ENCODE measurements around the gene ZNF487. TPM values are rescaled to one million over a fixed set of nuclear protein-coding genes. Genes with fewer than 3 reads are reported as not detected.
"Not testable (repeated sequence)": the region's sequence is repeated elsewhere in the genome, so short reads cannot be mapped to it uniquely, and the experiment has no call there.

ZNF487 gene
- polyA plus RNA-seq, 1 donor from 2014 or later, result 11.8 TPM

DNA sequence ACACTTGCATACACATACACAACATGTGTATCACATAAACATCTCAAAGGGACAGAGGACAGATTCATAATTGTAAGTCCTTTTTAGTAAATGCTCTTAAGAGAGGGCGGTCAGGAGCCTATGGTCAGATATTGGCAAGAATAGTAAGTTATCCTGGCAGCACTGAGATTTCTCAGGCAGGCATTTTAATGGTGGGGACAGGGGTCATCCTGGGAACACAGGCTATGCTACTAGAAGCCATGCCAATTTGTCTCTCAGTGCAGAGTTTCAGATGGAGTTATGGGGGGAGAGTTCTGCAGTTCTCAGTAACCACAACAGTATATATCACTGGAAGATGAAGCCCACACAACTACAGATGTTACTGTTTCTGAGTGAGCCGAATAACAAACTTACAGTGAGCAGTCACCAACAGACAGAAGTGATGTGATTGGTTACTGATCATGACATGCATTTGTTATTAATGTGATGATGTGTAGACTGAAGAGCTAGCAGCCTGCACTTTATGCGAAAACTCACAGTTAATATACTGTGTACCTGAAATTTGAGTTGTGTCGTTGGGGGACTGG, 16.4 kb downstream of the ZNF487 start:
- H3K27ac ChIP-seq (ENCODE audit: low read length), result no peak overlapping the region
- H3K9me3 ChIP-seq (ENCODE audit: low read length), result no peaks in the 10 kb centered on the region

DNA sequence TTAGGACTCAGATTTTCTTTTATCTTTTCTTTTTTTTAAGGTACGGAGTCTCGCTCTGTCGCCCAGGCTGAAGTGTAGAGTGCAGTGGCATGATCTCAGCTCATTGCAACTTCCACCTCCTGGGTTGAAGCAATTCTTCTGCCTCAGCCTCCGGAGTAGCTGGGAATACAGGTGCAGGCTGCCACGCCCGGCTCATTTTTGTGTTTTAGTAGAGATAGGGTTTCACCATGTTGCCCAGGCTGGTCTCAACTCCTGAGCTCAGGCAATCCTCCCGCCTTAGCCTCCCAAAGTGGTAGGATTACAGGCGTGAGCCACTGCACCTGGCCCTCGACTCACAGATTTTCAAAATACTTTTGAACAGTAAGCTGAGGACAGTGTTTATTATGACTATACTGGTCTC, 17.1 kb downstream of the ZNF487 start:
- not testable (repeated sequence) for H3K4me2 ChIP-seq (ENCODE audit: low read length); H3K36me3 ChIP-seq (ENCODE audit: insufficient read depth, low read length); H4K20me1 ChIP-seq (ENCODE audit: insufficient read depth); H3K9me3 ChIP-seq (ENCODE audit: low read length); H3K27me3 ChIP-seq (ENCODE audit: insufficient read depth, low read depth, low read length); H3F3A ChIP-seq (ENCODE audit: insufficient read depth, low read length, poor library complexity, severe bottlenecking); H3K9ac ChIP-seq (ENCODE audit: low read length); H2AFZ ChIP-seq (ENCODE audit: low read depth, low read length); H3K79me2 ChIP-seq (replicated peaks; ENCODE audit: insufficient read depth, low read length); H3K27ac ChIP-seq (ENCODE audit: low read length); H3K4me3 ChIP-seq (ENCODE audit: low read length); H3K9me2 ChIP-seq (ENCODE audit: insufficient read depth, low read length)

More for the DNA sequence above, 16.4 kb downstream of the ZNF487 start:
- no peak for TF ChIP-seq TAF1 (IDR thresholded peaks at IDR 0.05; ENCODE audit: low read depth)
- TF ChIP-seq SMC3 (conservative IDR thresholded peaks at IDR 0.05; ENCODE audit: poor library complexity), result no peak
- no peak for TF ChIP-seq MXI1 (conservative IDR thresholded peaks at IDR 0.05; ENCODE audit: poor library complexity, severe bottlenecking)
- TF ChIP-seq EP300 (conservative IDR thresholded peaks at IDR 0.05; ENCODE audit: poor library complexity, severe bottlenecking), result no peak
- no peak for TF ChIP-seq POLR2AphosphoS5 (IDR thresholded peaks at IDR 0.05)
- TF ChIP-seq, protein P1, sequence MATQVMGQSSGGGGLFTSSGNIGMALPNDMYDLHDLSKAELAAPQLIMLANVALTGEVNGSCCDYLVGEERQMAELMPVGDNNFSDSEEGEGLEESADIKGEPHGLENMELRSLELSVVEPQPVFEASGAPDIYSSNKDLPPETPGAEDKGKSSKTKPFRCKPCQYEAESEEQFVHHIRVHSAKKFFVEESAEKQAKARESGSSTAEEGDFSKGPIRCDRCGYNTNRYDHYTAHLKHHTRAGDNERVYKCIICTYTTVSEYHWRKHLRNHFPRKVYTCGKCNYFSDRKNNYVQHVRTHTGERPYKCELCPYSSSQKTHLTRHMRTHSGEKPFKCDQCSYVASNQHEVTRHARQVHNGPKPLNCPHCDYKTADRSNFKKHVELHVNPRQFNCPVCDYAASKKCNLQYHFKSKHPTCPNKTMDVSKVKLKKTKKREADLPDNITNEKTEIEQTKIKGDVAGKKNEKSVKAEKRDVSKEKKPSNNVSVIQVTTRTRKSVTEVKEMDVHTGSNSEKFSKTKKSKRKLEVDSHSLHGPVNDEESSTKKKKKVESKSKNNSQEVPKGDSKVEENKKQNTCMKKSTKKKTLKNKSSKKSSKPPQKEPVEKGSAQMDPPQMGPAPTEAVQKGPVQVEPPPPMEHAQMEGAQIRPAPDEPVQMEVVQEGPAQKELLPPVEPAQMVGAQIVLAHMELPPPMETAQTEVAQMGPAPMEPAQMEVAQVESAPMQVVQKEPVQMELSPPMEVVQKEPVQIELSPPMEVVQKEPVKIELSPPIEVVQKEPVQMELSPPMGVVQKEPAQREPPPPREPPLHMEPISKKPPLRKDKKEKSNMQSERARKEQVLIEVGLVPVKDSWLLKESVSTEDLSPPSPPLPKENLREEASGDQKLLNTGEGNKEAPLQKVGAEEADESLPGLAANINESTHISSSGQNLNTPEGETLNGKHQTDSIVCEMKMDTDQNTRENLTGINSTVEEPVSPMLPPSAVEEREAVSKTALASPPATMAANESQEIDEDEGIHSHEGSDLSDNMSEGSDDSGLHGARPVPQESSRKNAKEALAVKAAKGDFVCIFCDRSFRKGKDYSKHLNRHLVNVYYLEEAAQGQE (IDR thresholded peaks at IDR 0.05; ENCODE audit: borderline replicate concordance), result no peak
- no peaks in the 10 kb centered on the region for H3K79me2 ChIP-seq (replicated peaks; ENCODE audit: insufficient read depth, low read length)
- no peaks in the 10 kb centered on the region for H3K27me3 ChIP-seq (ENCODE audit: insufficient read depth, low read depth, low read length)
- no peak overlapping the region for H2AFZ ChIP-seq (ENCODE audit: low read depth, low read length)
- H3K9ac ChIP-seq (ENCODE audit: low read length), result no peak overlapping the region
- no peaks in the 10 kb centered on the region for H3K36me3 ChIP-seq (ENCODE audit: insufficient read depth, low read length)
- no peaks in the 10 kb centered on the region for H3F3A ChIP-seq (ENCODE audit: insufficient read depth, low read length, poor library complexity, severe bottlenecking)
- no peak overlapping the region for H3K4me3 ChIP-seq (ENCODE audit: low read length)
- H3K9me2 ChIP-seq (ENCODE audit: insufficient read depth, low read length), result no peaks in the 10 kb centered on the region
- H4K20me1 ChIP-seq (ENCODE audit: insufficient read depth), result no peaks in the 10 kb centered on the region
- no peak overlapping the region for H3K4me2 ChIP-seq (ENCODE audit: low read length)

DNA sequence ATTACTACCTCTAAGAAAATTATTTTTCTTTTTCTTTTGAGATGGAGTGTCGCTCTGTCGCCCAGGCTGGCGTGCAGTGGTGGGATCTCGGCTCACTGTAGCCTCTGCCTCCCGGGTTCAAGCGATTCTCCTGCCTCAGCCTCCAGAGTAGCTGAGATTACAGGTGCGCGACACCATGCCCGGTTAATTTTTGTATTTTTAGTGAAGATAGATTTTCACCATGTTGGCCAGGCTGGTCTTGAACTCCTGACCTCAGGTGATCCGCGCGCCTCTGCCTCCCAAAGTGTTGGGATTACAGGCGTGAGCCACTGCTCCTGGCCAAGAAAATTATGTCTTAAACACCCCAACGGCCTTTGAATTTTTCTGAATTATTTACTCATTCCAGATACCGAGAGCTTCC, 19.6 kb downstream of the ZNF487 start:
- H3K4me2 ChIP-seq (ENCODE audit: low read length); H2AFZ ChIP-seq (ENCODE audit: low read depth, low read length); H3K79me2 ChIP-seq (replicated peaks; ENCODE audit: insufficient read depth, low read length); H3K4me3 ChIP-seq (ENCODE audit: low read length); H3K9me2 ChIP-seq (ENCODE audit: insufficient read depth, low read length); H3K36me3 ChIP-seq (ENCODE audit: insufficient read depth, low read length); H3K9me3 ChIP-seq (ENCODE audit: low read length); H4K20me1 ChIP-seq (ENCODE audit: insufficient read depth); H3K27me3 ChIP-seq (ENCODE audit: insufficient read depth, low read depth, low read length); H3K27ac ChIP-seq (ENCODE audit: low read length); H3K9ac ChIP-seq (ENCODE audit: low read length); H3F3A ChIP-seq (ENCODE audit: insufficient read depth, low read length, poor library complexity, severe bottlenecking): not testable (repeated sequence)

DNA sequence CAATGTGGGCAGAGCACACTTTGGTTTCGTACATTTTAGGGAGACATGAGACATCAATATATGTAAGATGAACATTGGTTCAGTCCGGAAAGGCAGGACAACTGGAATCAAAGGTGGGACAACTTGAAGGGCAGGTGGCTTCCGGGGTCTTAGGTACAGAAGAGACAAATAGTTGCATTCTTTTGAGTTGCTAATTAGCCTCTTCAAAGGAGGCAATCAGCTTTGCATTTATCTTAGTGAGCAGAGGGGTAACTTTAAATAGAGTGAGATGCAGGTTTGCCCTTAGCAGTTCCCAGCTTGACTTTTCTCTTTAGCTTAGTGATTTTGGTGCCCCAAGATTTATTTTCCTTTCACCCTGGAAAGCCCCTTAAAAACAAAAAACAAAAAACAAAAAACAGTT, 21.3 kb downstream of the ZNF487 start:
- Histone ChIP-seq H3K9me3 (ENCODE audit: low read length) (no peaks in the 10 kb centered on the region), H3F3A (ENCODE audit: insufficient read depth, low read length, poor library complexity, severe bottlenecking) (no peaks in the 10 kb centered on the region), H3K4me2 (ENCODE audit: low read length) (no peak overlapping the region), H3K27me3 (ENCODE audit: insufficient read depth, low read depth, low read length) (no peaks in the 10 kb centered on the region), H3K79me2 (replicated peaks; ENCODE audit: insufficient read depth, low read length) (no peaks in the 10 kb centered on the region), H4K20me1 (ENCODE audit: insufficient read depth) (no peaks in the 10 kb centered on the region), H3K27ac (ENCODE audit: low read length) (no peak overlapping the region), H3K4me3 (ENCODE audit: low read length) (no peak overlapping the region), H3K9me2 (ENCODE audit: insufficient read depth, low read length) (no peaks in the 10 kb centered on the region), H3K9ac (ENCODE audit: low read length) (no peak overlapping the region), H2AFZ (ENCODE audit: low read depth, low read length) (no peak overlapping the region), H3K36me3 (ENCODE audit: insufficient read depth, low read length) (no peaks in the 10 kb centered on the region)
- TF ChIP-seq, protein P2, sequence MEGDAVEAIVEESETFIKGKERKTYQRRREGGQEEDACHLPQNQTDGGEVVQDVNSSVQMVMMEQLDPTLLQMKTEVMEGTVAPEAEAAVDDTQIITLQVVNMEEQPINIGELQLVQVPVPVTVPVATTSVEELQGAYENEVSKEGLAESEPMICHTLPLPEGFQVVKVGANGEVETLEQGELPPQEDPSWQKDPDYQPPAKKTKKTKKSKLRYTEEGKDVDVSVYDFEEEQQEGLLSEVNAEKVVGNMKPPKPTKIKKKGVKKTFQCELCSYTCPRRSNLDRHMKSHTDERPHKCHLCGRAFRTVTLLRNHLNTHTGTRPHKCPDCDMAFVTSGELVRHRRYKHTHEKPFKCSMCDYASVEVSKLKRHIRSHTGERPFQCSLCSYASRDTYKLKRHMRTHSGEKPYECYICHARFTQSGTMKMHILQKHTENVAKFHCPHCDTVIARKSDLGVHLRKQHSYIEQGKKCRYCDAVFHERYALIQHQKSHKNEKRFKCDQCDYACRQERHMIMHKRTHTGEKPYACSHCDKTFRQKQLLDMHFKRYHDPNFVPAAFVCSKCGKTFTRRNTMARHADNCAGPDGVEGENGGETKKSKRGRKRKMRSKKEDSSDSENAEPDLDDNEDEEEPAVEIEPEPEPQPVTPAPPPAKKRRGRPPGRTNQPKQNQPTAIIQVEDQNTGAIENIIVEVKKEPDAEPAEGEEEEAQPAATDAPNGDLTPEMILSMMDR (IDR thresholded peaks at IDR 0.05; ENCODE audit: poor library complexity, severe bottlenecking), result no peak
- TF ChIP-seq MXI1 (conservative IDR thresholded peaks at IDR 0.05; ENCODE audit: poor library complexity, severe bottlenecking) (no peak), SMC3 (conservative IDR thresholded peaks at IDR 0.05; ENCODE audit: poor library complexity) (no peak), POLR2AphosphoS5 (IDR thresholded peaks at IDR 0.05) (no peak), TAF1 (IDR thresholded peaks at IDR 0.05; ENCODE audit: low read depth) (no peak), RAD21 (conservative IDR thresholded peaks at IDR 0.05) (no peak)
- TF ChIP-seq, protein P1 (IDR thresholded peaks at IDR 0.05; ENCODE audit: borderline replicate concordance), result no peak

Data from neural cell (in vitro differentiated cells).